GM13977 (cell line): ENCODE measurements around the gene HOXB13.

ENCODE experiments used
- DNase-seq: peaks from one replicate; pipeline ENCODE4 v3.0.0; 2012; ENCODE audit warnings: low spot score
- in situ Hi-C: fragments of 300-500 bp; cut with MboI; formaldehyde crosslinking; loops from one replicate; pipeline ENCODE4 v1.12.0; 2022; ENCODE audit warnings: low sequenced_read_pairs, low pct_unique_long_range_greater_than_20kb, mixed read lengths, inconsistent platforms; ENCODE audit not compliant: unreplicated experiment
- TF ChIP-seq, protein P1 (sequence below): IDR thresholded peaks from 2 replicates; pipeline ENCODE4 v1.5.1; 2012; ENCODE audit warnings: mild to moderate bottlenecking, control low read depth; ENCODE audit not compliant: insufficient read depth; ENCODE audit errors: extremely low read depth, missing control alignments

HOXB13 gene

DNA sequence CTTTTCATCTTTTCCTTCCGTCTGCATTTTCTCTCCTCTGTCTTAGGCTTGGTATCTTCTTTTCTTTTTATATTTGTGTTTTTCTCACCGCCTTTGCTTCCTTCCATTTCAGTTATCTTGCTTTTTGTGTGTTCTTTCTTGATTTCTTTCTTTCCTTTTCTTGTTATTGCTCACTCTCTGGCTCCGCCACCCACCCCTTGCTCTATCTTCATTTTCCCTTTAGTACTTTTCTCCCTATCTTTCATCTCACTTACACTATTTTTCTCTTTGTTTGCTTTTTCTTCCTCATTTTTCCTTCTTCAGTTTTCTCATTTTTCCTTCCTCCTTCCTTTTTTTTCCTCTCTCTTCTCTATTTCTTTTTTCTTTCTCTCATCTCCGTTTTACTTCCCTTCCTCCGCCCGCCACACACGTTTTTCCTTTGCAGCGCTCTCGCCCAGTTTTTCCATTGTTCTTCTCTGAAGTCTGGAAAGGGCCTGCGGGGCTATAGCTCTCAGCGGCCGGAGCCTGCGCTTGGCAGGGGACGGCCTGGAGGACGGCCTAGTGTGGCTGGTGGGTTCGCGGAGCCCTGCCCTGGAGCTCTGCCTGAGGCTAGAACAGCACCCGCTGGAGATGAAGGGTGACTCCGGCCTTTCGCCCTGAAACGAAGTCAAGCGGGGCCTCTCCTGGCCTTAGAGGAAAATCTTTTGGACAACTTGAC, 5.2 kb upstream of the HOXB13 start:
- no peak for DNase-seq

DNA sequence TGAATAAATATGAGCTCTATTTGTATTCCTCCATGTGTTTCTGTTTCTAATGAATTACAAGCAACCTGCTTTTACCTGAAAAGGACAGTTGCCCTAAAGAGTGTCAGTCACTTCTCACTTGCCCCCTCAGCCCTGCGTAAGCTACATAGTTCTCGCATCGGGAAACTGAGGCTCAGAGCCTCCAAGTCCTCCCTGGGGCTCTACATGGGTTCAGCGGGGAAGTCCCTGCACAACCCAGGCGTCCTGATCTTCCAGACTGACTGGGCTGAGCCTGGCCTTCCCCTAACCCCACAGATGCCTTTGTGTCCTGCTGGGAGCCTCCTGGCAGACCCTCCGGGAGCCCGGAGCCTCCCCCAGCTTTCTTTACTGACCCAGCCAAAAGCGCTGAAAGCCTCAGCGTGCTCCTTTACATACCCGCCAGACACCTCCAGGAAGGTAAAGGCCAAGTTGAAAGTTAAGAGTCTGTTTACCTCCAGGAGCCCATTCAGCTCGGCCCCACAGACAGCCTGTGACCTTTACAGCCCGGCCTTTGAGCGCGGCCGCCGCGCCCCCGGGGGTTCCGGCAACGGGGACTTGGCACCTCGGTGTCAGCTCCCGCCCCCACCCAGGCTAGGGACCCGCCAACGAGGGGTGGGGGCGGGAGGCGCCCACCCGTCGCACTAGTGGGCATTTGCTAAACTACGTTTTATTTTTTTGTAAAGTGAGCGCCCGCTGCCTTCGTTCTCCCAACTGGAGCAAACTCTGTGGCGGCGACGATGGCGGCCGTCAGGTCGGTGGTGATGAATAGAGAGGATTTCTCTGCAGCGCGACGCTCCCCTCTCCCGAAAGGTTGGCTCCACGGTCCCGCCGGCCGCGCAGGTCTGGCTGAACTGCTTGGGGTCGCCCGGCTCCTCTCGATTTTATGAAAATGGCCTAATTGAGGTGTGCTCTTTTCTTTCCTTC, 4.4 kb upstream of the HOXB13 start:
- TF ChIP-seq, protein P1, sequence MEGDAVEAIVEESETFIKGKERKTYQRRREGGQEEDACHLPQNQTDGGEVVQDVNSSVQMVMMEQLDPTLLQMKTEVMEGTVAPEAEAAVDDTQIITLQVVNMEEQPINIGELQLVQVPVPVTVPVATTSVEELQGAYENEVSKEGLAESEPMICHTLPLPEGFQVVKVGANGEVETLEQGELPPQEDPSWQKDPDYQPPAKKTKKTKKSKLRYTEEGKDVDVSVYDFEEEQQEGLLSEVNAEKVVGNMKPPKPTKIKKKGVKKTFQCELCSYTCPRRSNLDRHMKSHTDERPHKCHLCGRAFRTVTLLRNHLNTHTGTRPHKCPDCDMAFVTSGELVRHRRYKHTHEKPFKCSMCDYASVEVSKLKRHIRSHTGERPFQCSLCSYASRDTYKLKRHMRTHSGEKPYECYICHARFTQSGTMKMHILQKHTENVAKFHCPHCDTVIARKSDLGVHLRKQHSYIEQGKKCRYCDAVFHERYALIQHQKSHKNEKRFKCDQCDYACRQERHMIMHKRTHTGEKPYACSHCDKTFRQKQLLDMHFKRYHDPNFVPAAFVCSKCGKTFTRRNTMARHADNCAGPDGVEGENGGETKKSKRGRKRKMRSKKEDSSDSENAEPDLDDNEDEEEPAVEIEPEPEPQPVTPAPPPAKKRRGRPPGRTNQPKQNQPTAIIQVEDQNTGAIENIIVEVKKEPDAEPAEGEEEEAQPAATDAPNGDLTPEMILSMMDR = no peak
- in situ Hi-C loops = no loop called here
- no peak for DNase-seq

More for the DNA sequence above, 5.2 kb upstream of the HOXB13 start:
- in situ Hi-C loops = no loop called here
- TF ChIP-seq, protein P1 = no peak

DNA sequence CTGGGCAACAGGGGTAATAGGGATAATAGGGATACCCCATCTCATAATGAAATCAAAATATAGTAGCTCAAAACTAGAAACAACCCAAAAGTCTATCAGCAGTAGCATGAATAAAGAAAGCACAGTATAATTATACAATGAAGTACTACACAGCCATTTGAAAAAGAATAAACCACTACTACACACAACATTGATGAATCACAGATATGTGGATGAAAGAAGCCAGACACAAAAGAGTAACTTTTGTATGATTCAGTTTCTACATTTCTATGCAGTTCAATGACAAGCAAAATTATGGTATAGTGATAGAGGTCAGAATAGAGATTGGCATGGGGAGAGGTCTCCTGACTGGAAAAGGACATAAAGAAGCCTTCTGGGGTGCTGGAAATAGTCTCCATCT, 2.8 kb upstream of the HOXB13 start:
- in situ Hi-C loops = no loop called here
- TF ChIP-seq, protein P1 = no peak
- DNase-seq = no peak

DNA sequence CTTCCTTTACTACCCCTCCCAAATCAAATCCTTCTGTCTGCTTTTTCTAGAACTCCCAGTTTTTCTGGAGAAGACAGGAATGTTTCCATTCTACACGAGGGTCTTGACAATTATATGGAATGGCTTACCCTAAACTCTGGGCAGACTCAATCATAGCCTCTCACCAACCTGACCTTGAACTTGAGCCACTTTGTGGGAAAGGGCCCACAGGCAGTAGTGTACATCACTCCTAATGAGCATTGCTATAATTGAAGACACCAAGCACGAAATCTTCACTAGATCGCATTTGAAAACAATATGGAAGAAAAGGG, 1.6 kb upstream of the HOXB13 start:
- in situ Hi-C loops = no loop called here
- TF ChIP-seq, protein P1 = no peak
- no peak for DNase-seq

DNA sequence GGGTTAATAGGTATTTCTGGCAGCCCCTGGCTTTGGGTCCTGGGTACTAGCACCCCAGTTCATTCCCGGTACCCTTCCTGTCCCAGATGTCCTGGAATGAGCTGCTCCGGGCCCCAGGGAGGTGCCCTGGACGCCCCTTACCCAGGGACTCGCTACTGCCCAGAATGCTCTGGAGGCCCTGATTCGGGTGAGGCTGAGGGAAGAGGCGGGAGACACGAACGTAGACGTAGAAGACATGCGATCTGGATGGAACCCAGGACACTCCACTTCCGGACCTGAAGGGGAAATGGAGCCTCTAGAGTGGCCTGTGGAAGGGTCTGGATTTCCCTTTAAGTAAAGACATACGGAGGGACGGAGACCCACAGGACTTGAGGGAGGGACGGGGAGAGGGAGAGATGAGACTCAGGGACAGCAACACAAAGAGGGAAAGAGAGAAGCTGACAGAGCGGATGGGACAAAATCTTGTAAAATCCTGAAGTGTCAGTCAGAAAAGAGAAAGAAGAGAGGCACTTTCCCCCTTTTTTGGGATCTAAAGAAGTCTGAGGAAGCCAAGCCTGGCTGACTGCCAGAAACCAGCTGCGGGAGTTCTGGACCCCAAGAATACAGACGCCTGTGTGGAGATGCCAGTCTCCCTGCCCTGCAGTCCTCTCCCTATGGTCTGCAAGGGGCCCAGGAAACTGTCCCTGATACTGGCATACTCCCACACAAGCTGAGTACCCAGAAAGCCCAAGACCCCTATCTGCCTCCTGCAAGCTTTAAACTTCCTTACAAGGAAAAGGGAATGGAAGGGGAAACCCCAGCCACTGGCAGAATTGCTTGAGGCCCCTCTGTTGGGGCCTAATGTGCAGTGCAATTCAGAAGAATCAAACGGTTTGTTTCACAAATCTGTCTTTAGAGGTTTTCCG, 1.0 kb upstream of the HOXB13 start:
- TF ChIP-seq, protein P1 = no peak
- in situ Hi-C loops = loop anchor here (10.0 kb wide), 1 partner anchor 115 kb away; the partner anchor contains the start of genes HOXB7 and HOXB8

DNA sequence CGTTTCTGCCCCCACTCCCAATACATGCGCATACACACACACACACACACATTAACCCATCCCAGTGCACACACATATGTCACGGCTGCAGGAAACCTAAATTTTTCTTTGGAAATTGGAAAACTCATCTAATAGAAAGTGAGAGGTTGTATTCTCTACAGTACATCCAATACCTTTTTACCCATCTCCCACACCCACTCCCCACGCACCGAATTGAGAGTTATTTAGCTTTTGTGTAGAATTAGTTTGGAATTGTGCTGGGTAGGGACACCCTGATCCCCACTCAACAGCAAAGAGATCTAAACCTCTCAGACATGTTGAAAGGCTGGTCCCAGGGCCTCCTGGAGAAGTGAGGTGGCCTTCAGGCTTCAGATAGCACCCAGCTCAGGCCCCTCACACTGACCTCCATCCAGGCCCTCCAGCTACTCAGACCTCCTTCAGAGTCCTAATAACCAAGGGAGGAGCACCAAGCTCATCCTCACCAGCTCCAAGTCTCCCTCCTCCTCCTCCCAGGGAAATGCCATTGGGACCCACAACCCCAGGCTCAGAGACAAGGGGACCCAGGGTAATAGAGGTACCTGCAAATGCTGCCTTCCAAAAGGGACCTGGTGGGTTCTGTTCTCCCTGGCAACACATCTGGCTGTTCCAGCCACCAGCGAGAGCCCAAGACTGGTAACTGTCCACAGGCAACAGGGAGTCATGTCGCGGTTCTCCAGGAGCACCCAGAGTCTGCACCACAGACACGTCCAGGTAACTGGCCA, 955 bp downstream of the HOXB13 start:
- in situ Hi-C loops = loop anchor here (10.0 kb wide), 1 partner anchor 113 kb away; the partner anchor contains the start of genes HOXB7 and HOXB8
- no peak for DNase-seq
- TF ChIP-seq, protein P1 = no peak

More for the DNA sequence above, 1.0 kb upstream of the HOXB13 start:
- no peak for DNase-seq
